Tibial nerve (tissue), 4 donors: ENCODE measurements around the gene CASQ2.

Source experiments
- EP300 ChIP-seq, 2 donors: sonication (generic); formaldehyde crosslinking; IDR thresholded peaks; one replicate each; pipeline ENCODE4 v1.6.1; 2017; ENCODE audit warnings: antibody characterized with exemption in 2 of 2, mild to moderate bottlenecking in 1 of 2
- POLR2A ChIP-seq, 2 donors: fragments of 450-650 bp; IDR thresholded peaks; one replicate each; pipeline ENCODE4 v1.6.1; 2017; ENCODE audit warnings: antibody characterized with exemption in 2 of 2, mild to moderate bottlenecking in 2 of 2, moderate library complexity in 2 of 2
- TF ChIP-seq, protein P1 (sequence below), 5 experiments: fragments of 200-600 bp in 3 of 5; fragments of 450-650 bp in 2 of 5; sonication (generic) in 3 of 5; IDR thresholded peaks; one replicate each; pipeline ENCODE4 v1.5.1; 2016 to 2019; ENCODE audit warnings: antibody characterized with exemption in 5 of 5, mild to moderate bottlenecking in 3 of 5, moderate library complexity in 2 of 5

DNA sequence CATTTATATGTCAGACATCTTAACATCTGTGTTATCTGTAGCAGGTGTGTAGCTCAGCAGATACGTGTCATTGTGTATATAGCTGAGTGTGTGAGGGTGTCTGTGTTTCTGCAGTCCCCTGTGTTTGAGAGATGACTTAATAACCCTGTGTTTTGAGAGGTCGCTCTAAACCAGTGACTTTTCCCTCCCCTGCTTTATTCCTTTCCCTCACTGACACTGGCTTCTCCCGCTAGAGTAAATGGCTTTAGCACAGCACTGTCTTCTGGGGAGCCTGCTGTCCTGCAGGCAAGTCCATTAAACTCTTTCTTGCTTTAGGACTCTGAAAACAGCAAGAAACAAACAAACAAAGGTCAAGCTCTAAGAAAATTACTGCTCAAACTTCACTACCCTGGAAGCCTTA is 73.7 kb downstream of the CASQ2 start:
- TF ChIP-seq, protein P1, sequence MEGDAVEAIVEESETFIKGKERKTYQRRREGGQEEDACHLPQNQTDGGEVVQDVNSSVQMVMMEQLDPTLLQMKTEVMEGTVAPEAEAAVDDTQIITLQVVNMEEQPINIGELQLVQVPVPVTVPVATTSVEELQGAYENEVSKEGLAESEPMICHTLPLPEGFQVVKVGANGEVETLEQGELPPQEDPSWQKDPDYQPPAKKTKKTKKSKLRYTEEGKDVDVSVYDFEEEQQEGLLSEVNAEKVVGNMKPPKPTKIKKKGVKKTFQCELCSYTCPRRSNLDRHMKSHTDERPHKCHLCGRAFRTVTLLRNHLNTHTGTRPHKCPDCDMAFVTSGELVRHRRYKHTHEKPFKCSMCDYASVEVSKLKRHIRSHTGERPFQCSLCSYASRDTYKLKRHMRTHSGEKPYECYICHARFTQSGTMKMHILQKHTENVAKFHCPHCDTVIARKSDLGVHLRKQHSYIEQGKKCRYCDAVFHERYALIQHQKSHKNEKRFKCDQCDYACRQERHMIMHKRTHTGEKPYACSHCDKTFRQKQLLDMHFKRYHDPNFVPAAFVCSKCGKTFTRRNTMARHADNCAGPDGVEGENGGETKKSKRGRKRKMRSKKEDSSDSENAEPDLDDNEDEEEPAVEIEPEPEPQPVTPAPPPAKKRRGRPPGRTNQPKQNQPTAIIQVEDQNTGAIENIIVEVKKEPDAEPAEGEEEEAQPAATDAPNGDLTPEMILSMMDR (IDR thresholded peaks at IDR 0.05), result no peak
- no peak for TF ChIP-seq EP300 (IDR thresholded peaks at IDR 0.05)
- no peak for TF ChIP-seq POLR2A (IDR thresholded peaks at IDR 0.05)
